GM18858 (cell line): ENCODE measurements around the gene H1-8.
"Not testable (repeated sequence)": the region's sequence is repeated elsewhere in the genome, so short reads cannot be mapped to it uniquely, and the experiment has no call there.

ENCODE experiments used
- ATAC-seq: cut with Tn5 transposase; IDR thresholded peaks from one replicate; pipeline ENCODE4 v1.9.1; 2021; ENCODE audit not compliant: unreplicated experiment

Gene H1-8

GRCh38 chr3:129515108-129515820 lies 27.7 kb upstream of the H1-8 start:
- ATAC-seq, result not testable (repeated sequence)

GRCh38 chr3:129515821-129516432 lies 27.0 kb upstream of the H1-8 start:
- ATAC-seq, result not testable (repeated sequence)

DNA sequence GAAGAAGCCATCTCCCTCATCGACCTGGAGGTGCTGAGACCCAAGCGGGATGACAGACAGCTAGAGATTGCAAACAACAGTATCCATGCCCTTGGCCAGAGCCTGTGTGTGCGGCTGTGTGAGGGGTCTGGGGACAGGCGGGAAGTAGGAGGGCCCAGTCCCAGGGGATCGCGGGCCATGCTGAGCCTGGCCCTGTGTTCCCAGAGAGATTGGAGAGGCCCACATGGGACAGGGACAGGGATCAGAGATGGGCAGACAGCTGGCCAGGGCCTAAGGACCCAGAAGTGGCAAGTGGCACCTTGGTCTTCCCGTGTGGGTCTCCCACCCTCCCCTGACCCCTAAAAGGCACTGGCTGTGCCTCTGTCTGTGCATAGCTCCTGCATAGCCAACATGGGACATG lies 25.5 kb upstream of the H1-8 start:
- no peak for ATAC-seq

DNA sequence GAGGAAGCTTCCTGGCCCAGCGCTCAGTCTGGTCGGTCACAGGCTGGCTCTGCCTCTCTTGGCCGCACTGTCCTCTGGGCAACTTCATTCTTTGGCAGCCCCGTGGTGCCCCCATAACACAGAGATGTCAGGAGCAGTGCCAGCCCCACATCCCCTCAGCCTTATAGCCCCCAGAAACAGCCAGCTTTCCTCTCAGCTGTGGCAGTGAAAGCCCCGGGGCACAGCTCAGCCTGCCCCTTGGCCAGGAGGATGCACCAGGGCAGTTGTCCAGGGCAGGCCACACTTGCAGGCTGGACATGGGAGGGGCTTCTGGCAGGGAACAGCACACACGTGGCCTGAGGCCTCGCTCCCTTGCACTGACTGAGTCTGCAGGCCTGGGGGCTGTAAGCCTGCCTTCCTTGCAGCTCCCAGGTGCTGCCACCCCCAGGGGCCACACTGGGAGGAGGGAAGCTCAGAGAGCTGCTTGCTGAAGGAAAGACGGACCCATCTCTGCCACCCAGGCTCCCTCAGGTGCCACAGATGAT lies 24.9 kb upstream of the H1-8 start:
- ATAC-seq, result no peak

DNA sequence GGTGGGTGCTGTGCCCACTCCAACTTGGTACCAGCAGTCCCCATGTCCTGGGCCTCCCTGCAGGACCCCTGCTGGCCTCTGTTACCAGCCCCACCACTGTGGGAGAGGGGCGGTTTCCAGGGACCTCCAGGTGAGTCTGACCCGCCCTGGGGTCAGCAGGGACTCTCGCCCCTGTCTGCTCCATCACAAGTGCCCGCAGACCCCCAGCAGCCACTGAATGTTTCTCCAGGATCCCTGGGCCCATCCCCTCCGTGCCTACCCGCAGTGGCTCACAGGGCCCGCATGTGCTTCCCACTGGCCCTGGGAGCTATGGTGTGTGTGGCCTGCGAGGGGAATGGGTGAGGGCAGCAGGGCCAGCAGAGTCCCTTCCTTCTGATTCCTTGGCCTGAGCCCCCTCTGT lies 24.4 kb upstream of the H1-8 start:
- no peak for ATAC-seq

- ATAC-seq, result no peak
These were observed 23.5 kb upstream of the H1-8 start for GRCh38 chr3:129519449-129519848.

DNA sequence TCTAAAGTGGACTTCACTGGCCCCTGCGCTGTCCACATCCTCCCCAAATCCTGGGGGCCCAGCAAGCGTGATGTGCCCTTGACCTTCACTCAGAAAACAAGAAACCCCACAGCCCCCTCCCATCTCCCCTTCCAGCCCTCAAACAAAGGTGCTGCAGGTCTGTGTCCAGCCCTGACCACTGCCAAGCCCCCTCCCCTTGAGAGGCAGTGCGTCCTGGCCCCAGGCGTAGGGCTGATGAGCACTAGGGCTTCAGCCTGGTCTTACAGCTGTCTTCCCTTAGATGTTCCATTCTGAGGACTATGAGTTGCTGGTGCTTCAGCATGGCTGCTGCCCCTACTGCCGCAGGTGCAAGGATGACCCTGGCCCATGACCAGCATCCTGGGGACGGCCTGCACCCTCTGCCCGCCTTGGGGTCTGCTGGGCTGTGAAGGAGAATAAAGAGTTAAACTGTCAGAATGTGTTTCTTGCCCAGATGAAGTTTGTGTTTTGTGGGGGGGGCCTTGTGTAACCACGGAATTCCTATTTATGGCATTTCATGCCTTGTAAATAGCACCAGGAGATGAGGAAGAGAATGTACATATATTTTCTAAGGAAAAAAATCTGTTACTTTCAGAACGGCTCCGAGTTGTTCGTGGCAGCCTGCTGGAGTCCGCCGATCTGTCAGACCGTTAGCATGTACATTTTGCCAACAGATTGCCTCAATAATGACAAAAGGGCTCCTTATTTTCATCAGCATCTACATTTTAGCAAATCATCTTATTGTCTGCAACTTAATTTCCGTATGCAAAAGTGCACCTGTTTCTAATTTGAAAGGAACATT lies 22.9 kb upstream of the H1-8 start:
- ATAC-seq, result no peak

DNA sequence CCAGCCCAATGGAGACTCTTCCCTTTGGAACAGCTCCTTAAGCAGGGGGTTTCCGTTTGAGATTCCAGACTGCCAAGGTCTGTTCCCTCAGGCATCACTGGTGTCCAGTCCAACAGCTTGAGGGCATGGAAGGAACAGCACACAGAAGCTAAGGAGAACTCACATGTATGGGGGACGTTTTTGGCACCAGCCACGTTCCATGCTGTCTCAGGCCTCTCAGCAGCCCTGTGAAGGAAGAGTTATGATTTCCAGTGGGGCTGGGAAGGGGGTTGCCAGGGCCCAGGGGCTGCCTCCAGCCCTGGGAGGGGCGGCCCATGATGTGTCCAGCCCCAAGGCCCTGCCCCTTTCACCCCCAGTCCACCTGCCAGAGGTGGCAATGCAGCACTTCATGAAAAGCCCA lies 22.0 kb upstream of the H1-8 start:
- no peak for ATAC-seq

GRCh38 chr3:129521611-129522010 lies 21.4 kb upstream of the H1-8 start:
- ATAC-seq, result no peak

DNA sequence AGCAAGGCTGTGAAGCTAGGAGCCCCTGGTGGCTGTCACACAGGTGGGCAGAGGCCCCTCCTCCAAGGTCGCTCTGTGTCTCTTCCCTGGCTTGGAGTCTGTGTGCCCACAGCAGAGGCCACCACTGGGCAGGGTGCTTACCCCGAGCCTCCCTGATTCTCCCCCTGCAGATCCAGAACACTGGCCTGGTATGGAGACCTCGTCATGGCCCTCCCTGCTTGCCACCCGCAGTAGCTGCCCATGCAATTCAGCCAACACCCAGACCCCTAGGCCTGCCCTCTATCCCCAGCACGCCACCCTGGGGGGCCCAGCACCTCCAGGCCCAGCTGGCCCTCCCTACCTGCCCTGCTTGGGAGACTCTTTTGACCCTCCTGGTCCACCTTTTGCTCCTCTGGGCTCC lies 20.0 kb upstream of the H1-8 start:
- ATAC-seq, result no peak

GRCh38 chr3:129524081-129524480 lies 18.9 kb upstream of the H1-8 start:
- no peak for ATAC-seq

DNA sequence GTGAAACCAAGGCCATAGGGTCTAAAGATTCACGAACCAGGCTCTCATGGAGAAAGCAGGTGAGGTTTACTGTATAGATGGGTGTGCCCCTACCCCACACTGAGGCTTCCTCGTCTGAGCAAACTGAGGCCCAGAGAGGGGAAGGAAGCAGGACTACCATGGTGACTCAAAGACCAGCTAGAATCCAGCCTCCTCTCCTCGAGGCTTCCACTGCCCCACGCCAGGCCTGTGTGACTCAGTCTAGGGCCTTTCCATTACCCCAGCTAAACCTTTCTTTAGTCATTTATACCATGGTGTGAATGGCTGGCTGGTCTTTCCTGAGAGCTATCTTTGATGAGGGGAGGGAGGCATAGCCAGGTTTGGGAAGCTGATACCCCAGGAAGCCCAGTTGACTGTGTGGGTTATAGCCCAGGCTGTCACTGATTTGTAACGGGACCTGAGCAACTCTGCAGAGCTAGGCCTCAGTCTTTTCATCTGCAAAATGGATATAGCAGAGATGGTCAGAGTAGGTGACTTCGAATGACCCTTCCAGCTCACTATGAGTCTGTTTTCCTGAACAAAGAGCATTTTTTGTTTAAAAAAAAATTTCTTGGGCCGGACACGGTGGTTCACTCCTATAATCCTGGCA lies 17.5 kb upstream of the H1-8 start:
- no peak for ATAC-seq

DNA sequence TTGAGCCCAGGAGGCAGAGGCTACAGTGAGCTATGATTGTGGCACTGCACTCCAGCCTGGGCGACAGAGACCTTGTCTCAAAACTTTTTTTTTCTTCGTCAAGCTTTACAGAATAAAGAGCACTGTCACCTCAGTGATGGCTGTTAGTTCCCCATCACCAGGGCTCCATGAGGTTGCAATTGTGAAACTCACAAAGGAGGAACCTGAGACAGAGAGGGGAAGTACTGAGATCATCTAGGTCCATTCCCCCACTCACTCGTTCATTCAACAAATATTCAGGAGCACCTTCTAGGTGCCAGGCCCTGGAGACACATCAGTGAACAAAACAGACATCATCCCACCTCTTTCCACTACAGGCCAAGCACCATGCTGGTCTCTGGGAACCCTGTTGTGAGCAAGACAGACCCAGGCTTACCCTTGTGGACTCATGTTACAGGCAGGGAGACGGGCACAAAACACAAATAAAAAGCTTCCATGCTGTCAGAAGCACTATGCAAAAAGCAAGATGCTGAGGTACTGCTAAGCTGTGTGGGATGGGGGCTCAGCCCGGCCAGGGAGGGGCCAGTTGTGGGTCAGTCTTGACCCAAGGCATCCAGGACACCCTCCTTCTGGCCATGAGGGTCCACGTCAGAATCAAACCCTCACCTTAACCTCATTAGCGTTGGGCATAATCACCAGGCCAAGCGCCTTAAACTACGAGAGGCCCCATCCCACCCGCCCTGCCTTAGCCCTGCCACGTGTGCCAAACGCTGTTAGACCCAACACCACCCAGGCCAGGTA lies 16.7 kb upstream of the H1-8 start:
- peak; percentile 93 for ATAC-seq

DNA sequence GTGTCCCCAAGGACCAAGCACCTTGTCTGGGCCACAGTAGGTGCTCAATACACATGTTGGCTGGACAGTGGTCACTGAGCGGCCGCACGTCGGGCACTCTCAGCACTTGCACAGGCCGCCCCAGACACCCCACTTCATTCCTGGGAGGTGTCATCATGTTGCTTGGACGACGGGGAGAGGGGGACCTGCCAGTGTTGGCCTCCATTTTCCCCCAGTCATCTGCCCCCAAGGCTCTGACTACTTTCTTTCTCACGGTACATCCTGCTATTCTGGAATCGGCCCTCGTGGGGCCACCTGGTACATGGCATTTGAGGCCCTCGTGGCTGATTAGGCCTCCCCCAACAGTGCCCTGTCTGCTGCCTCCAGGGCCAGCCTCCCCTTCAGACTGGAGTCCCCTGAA lies 15.7 kb upstream of the H1-8 start:
- no peak for ATAC-seq

DNA sequence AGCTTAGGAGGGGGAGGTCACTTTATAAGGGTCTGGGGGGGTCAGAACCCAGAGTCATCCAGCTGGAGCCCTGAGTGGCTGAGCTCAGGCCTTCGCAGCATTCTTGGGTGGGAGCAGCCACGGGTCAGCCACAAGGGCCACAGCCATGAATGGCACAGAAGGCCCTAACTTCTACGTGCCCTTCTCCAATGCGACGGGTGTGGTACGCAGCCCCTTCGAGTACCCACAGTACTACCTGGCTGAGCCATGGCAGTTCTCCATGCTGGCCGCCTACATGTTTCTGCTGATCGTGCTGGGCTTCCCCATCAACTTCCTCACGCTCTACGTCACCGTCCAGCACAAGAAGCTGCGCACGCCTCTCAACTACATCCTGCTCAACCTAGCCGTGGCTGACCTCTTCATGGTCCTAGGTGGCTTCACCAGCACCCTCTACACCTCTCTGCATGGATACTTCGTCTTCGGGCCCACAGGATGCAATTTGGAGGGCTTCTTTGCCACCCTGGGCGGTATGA lies 14.3 kb upstream of the H1-8 start, which contains the start of gene RHO:
RHO (plus strand) TSS at position 51 of the 512 bp plus-strand sequence; CDS start at position 146, 95 bp downstream.
- ATAC-seq, result no peak

DNA sequence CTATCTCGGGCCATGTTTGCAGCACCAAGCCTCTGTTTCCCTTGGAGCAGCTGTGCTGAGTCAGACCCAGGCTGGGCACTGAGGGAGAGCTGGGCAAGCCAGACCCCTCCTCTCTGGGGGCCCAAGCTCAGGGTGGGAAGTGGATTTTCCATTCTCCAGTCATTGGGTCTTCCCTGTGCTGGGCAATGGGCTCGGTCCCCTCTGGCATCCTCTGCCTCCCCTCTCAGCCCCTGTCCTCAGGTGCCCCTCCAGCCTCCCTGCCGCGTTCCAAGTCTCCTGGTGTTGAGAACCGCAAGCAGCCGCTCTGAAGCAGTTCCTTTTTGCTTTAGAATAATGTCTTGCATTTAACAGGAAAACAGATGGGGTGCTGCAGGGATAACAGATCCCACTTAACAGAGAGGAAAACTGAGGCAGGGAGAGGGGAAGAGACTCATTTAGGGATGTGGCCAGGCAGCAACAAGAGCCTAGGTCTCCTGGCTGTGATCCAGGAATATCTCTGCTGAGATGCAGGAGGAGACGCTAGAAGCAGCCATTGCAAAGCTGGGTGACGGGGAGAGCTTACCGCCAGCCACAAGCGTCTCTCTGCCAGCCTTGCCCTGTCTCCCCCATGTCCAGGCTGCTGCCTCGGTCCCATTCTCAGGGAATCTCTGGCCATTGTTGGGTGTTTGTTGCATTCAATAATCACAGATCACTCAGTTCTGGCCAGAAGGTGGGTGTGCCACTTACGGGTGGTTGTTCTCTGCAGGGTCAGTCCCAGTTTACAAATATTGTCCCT lies 13.4 kb upstream of the H1-8 start:
- ATAC-seq, result no peak

DNA sequence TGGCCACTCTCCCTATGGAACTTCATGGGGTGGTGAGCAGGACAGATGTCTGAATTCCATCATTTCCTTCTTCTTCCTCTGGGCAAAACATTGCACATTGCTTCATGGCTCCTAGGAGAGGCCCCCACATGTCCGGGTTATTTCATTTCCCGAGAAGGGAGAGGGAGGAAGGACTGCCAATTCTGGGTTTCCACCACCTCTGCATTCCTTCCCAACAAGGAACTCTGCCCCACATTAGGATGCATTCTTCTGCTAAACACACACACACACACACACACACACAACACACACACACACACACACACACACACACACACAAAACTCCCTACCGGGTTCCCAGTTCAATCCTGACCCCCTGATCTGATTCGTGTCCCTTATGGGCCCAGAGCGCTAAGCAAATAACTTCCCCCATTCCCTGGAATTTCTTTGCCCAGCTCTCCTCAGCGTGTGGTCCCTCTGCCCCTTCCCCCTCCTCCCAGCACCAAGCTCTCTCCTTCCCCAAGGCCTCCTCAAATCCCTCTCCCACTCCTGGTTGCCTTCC lies 12.7 kb upstream of the H1-8 start:
- no peak for ATAC-seq

GRCh38 chr3:129530821-129531220 lies 12.2 kb upstream of the H1-8 start:
- no peak for ATAC-seq

DNA sequence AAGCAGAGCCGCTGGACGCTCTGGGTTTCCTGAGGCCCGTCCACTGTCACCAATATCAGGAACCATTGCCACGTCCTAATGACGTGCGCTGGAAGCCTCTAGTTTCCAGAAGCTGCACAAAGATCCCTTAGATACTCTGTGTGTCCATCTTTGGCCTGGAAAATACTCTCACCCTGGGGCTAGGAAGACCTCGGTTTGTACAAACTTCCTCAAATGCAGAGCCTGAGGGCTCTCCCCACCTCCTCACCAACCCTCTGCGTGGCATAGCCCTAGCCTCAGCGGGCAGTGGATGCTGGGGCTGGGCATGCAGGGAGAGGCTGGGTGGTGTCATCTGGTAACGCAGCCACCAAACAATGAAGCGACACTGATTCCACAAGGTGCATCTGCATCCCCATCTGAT lies 11.3 kb upstream of the H1-8 start:
- no peak for ATAC-seq
